Right lobe of liver (tissue), 4 donors: ENCODE data around the gene C3orf18.

Experiments
- POLR2A ChIP-seq: fragments of 450-650 bp; IDR thresholded peaks from one replicate; pipeline ENCODE4 v1.6.1; 2017; ENCODE audit warnings: antibody characterized with exemption, mild to moderate bottlenecking
- TF ChIP-seq, protein P1 (sequence below), 4 donors: fragments of 200-600 bp in 3 of 4; fragments of 450-650 bp in 1 of 4; IDR thresholded peaks; one replicate each; pipeline versions ENCODE4 v1.5.1 to v1.8.0; 2016 to 2022; ENCODE audit warnings: antibody characterized with exemption in 4 of 4, mild to moderate bottlenecking in 2 of 4
- donor health status: DM: no; HTN: no; CAD: no.
- donor health status: DM: no; HTN: no; CAD: no.
- donor health status: DM: no; HTN: yes; CAD: no.

DNA sequence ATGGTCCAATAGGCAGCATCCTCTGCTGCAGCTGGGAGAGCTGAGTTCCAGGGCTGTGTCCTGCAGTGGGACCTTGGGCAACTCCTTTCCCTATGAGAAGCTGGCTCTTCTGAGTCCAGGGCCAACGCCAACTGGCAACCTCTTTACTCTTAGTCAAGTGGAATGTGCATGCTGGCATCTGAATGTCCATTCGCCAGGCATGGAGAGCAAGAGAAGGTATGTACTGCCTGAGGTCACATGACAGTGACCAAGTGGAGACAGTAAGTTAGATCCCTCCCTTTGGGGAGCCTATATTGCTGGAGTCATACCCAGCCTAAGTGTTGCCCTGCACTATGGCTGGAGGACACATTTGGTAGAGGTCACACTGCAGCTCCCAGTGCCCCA is 13.9 kb upstream of the C3orf18 start:
- TF ChIP-seq, protein P1, sequence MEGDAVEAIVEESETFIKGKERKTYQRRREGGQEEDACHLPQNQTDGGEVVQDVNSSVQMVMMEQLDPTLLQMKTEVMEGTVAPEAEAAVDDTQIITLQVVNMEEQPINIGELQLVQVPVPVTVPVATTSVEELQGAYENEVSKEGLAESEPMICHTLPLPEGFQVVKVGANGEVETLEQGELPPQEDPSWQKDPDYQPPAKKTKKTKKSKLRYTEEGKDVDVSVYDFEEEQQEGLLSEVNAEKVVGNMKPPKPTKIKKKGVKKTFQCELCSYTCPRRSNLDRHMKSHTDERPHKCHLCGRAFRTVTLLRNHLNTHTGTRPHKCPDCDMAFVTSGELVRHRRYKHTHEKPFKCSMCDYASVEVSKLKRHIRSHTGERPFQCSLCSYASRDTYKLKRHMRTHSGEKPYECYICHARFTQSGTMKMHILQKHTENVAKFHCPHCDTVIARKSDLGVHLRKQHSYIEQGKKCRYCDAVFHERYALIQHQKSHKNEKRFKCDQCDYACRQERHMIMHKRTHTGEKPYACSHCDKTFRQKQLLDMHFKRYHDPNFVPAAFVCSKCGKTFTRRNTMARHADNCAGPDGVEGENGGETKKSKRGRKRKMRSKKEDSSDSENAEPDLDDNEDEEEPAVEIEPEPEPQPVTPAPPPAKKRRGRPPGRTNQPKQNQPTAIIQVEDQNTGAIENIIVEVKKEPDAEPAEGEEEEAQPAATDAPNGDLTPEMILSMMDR (IDR thresholded peaks at IDR 0.05) = no peak
- TF ChIP-seq POLR2A = no peak
